AG10803 (cell line): ENCODE data around the gene TPO.

ENCODE experiments used
- DNase-seq: peaks from one replicate; pipeline ENCODE4 v3.0.0; 2010; ENCODE audit warnings: low read depth
- H3K4me3 ChIP-seq: 2 replicates; pipeline ENCODE4 v1.5.1; 2011; ENCODE audit warnings: mild to moderate bottlenecking, low read length, control low read depth
- CTCF ChIP-seq: conservative IDR thresholded peaks from 2 replicates; pipeline ENCODE4 v1.5.1; 2011; ENCODE audit warnings: mild to moderate bottlenecking, low read length, control low read depth, inconsistent platforms

The TPO gene

GRCh38 chr2:1394709-1395408 is 18.4 kb upstream of the TPO start:
- no peak for TF ChIP-seq CTCF
- H3K4me3 ChIP-seq: no peak overlapping the region
- no peak for DNase-seq

- no peak for TF ChIP-seq CTCF
- no peak for DNase-seq
- no peak overlapping the region for H3K4me3 ChIP-seq
Observed at GRCh38 chr2:1397350-1397749, 15.9 kb upstream of the TPO start.

GRCh38 chr2:1398191-1398590 is 15.1 kb upstream of the TPO start:
- DNase-seq: no peak
- H3K4me3 ChIP-seq: no peak overlapping the region
- no peak for TF ChIP-seq CTCF

- H3K4me3 ChIP-seq: no peak overlapping the region
- TF ChIP-seq CTCF: no peak
- DNase-seq: no peak
Observed at GRCh38 chr2:1400943-1401735, 12.1 kb upstream of the TPO start.

- no peak for TF ChIP-seq CTCF
- no peak for DNase-seq
- H3K4me3 ChIP-seq: no peak overlapping the region
Observed at GRCh38 chr2:1402064-1402463, 11.2 kb upstream of the TPO start.

- no peak for TF ChIP-seq CTCF
Observed at GRCh38 chr2:1403565-1403964, 9.7 kb upstream of the TPO start.

GRCh38 chr2:1405124-1405523 is 8.1 kb upstream of the TPO start:
- no peak for TF ChIP-seq CTCF
- DNase-seq: no peak

More at GRCh38 chr2:1403565-1403964, 9.7 kb upstream of the TPO start:
- no peak overlapping the region for H3K4me3 ChIP-seq
- no peak for DNase-seq

More at GRCh38 chr2:1405124-1405523, 8.1 kb upstream of the TPO start:
- H3K4me3 ChIP-seq: no peak overlapping the region
